Stimulated activated CD8-positive, alpha-beta memory T cell treated with anti-CD3 and anti-CD28 coated beads, Interleukin-4, amount 100 ng/mL, for 1 hour (primary cell): ENCODE data around the gene DEF6.

ENCODE experiments used
- DNase-seq, 2 donors: peaks; one replicate each; pipeline ENCODE4 v3.0.0-alpha.2; 2020; ENCODE audit warnings: low read depth in 2 of 2, low spot score in 1 of 2

The DEF6 gene

GRCh38 chr6:35297601-35298481 is at the start of gene DEF6:
Gene DEF6 (plus strand): TSS chr6:35297818. CDS start chr6:35297857, 39 bp downstream.
- DNase-seq: peak; percentile 78 to 82

GRCh38 chr6:35248300-35248699 is 49.3 kb upstream of the DEF6 start:
- no peak for DNase-seq

GRCh38 chr6:35248965-35249364 is 48.7 kb upstream of the DEF6 start:
- no peak for DNase-seq

GRCh38 chr6:35251949-35252348 is 45.7 kb upstream of the DEF6 start:
- DNase-seq: no peak

GRCh38 chr6:35253249-35253648 is 44.4 kb upstream of the DEF6 start:
- no peak for DNase-seq

GRCh38 chr6:35258336-35258735 is 39.3 kb upstream of the DEF6 start:
- no peak for DNase-seq

GRCh38 chr6:35258858-35259193 is 38.8 kb upstream of the DEF6 start:
- peak in 1 of 2 donors; percentile 21 for DNase-seq

GRCh38 chr6:35259194-35259947 is 38.2 kb upstream of the DEF6 start, which contains the start of gene ZNF76:
Gene ZNF76 (plus strand): TSS chr6:35259735. CDS start chr6:35281152, 21,417 bp downstream.
- DNase-seq: peak; percentile 67 to 81

- DNase-seq: peak; percentile 29 to 59
These were observed 37.5 kb upstream of the DEF6 start for GRCh38 chr6:35259948-35260590.

GRCh38 chr6:35260591-35261570 is 36.7 kb upstream of the DEF6 start:
- no peak for DNase-seq

- DNase-seq: no peak
These were observed 35.0 kb upstream of the DEF6 start for GRCh38 chr6:35262596-35262995.

- no peak for DNase-seq
These were observed 32.9 kb upstream of the DEF6 start for GRCh38 chr6:35264550-35265274.

- DNase-seq: no peak
These were observed 32.1 kb upstream of the DEF6 start for GRCh38 chr6:35265523-35265922.

GRCh38 chr6:35267446-35267845 is 30.2 kb upstream of the DEF6 start:
- no peak for DNase-seq

GRCh38 chr6:35267897-35268296 is 29.7 kb upstream of the DEF6 start:
- DNase-seq: no peak

GRCh38 chr6:35272005-35272404 is 25.6 kb upstream of the DEF6 start:
- no peak for DNase-seq

- DNase-seq: no peak
These were observed 23.6 kb upstream of the DEF6 start for GRCh38 chr6:35273822-35274559.

GRCh38 chr6:35275744-35276260 is 21.8 kb upstream of the DEF6 start:
- DNase-seq: no peak

- no peak for DNase-seq
These were observed 18.9 kb upstream of the DEF6 start for GRCh38 chr6:35278708-35279107.
